Neural cell (in vitro differentiated cells): ENCODE data around the gene KLHL21. TPM values are rescaled to one million over a fixed set of nuclear protein-coding genes. Genes with fewer than 3 reads are reported as not detected.

ENCODE experiments used
- H2AFZ ChIP-seq: fragments of 200-600, 300-800 bp; sonication (generic), shearing (Covaris generic); 2 replicates; pipeline ENCODE4 v1.6.0; 2014; ENCODE audit warnings: low read depth, mild to moderate bottlenecking, antibody characterized with exemption, low read length, moderate library complexity
- H3F3A ChIP-seq: fragments of 200-600 bp; shearing (Covaris generic); 2 replicates; pipeline ENCODE4 v1.6.1; 2016; ENCODE audit warnings: mild to moderate bottlenecking, moderate library complexity, mixed read lengths, antibody characterized with exemption, low read length; ENCODE audit not compliant: insufficient read depth, poor library complexity, severe bottlenecking
- H3K27ac ChIP-seq: fragments of 200-600, 300-800 bp; sonication (generic), shearing (Covaris generic); 2 replicates; pipeline ENCODE4 v1.5.1; 2014; ENCODE audit warnings: mild to moderate bottlenecking, low read length, moderate library complexity
- H3K27me3 ChIP-seq: fragments of 300-800, 200-600 bp; sonication (generic), shearing (Covaris generic); 2 replicates; pipeline ENCODE4 v1.6.0; 2014; ENCODE audit warnings: mild to moderate bottlenecking, low read depth, low read length, moderate library complexity; ENCODE audit not compliant: insufficient read depth
- H3K36me3 ChIP-seq: fragments of 300-800, 200-600 bp; sonication (generic), shearing (Covaris generic); 2 replicates; pipeline ENCODE4 v1.5.1; 2014; ENCODE audit warnings: mild to moderate bottlenecking, antibody characterized with exemption, low read length, moderate library complexity; ENCODE audit not compliant: insufficient read depth
- H3K4me2 ChIP-seq: fragments of 300-800, 200-600 bp; sonication (generic), shearing (Covaris generic); 2 replicates; pipeline ENCODE4 v1.6.0; 2014; ENCODE audit warnings: mild to moderate bottlenecking, low read length
- H3K4me3 ChIP-seq: fragments of 300-800, 200-600 bp; sonication (generic), shearing (Covaris generic); 2 replicates; pipeline ENCODE4 v1.5.1; 2014; ENCODE audit warnings: mild to moderate bottlenecking, low read length, moderate library complexity
- H3K79me2 ChIP-seq: fragments of 200-600 bp; shearing (Covaris generic); replicated peaks from 2 replicates; pipeline ENCODE4 v1.6.0; 2014; ENCODE audit warnings: mild to moderate bottlenecking, low read length, moderate library complexity; ENCODE audit not compliant: insufficient read depth
- H3K9ac ChIP-seq: fragments of 300-800, 200-600 bp; sonication (generic), shearing (Covaris generic); 2 replicates; pipeline ENCODE4 v1.6.1; 2016; ENCODE audit warnings: mild to moderate bottlenecking, low read length, mixed read lengths
- H3K9me2 ChIP-seq: fragments of 200-600 bp; shearing (Covaris generic); 2 replicates; pipeline ENCODE4 v1.6.1; 2016; ENCODE audit warnings: mild to moderate bottlenecking, low read length, mixed read lengths; ENCODE audit not compliant: insufficient read depth
- H3K9me3 ChIP-seq: fragments of 200-600, 300-800 bp; sonication (generic), shearing (Covaris generic); 2 replicates; pipeline ENCODE4 v1.6.1; 2016; ENCODE audit warnings: mild to moderate bottlenecking, mixed run types, low read length, moderate library complexity, mixed read lengths
- H4K20me1 ChIP-seq: fragments of 200-600 bp; shearing (Covaris generic); 2 replicates; pipeline ENCODE4 v1.6.1; 2016; ENCODE audit warnings: mild to moderate bottlenecking, mixed run types; ENCODE audit not compliant: insufficient read depth
- EP300 ChIP-seq: fragments of 450-650 bp; conservative IDR thresholded peaks from 2 replicates; pipeline ENCODE4 v1.6.1; 2014; ENCODE audit warnings: antibody characterized with exemption, mild to moderate bottlenecking, moderate library complexity; ENCODE audit not compliant: poor library complexity, severe bottlenecking
- EZH2 ChIP-seq: fragments of 200-600, 300-800 bp; shearing (Covaris generic), sonication (generic); IDR thresholded peaks from 2 replicates; pipeline ENCODE4 v1.6.1; 2014; ENCODE audit warnings: antibody characterized with exemption, low read length, borderline replicate concordance, mild to moderate bottlenecking; ENCODE audit not compliant: insufficient read depth, poor library complexity, severe bottlenecking
- MXI1 ChIP-seq: fragments of 450-650 bp; conservative IDR thresholded peaks from 2 replicates; pipeline ENCODE4 v1.6.1; 2014; ENCODE audit warnings: antibody characterized with exemption, mild to moderate bottlenecking; ENCODE audit not compliant: poor library complexity, severe bottlenecking
- POLR2AphosphoS5 ChIP-seq: IDR thresholded peaks from 2 replicates; pipeline ENCODE4 v1.6.1; 2012
- RAD21 ChIP-seq: fragments of 450-650 bp; conservative IDR thresholded peaks from 2 replicates; pipeline ENCODE4 v1.6.1; 2014; ENCODE audit warnings: antibody characterized with exemption, mild to moderate bottlenecking, moderate library complexity
- SMC3 ChIP-seq: fragments of 450-650 bp; conservative IDR thresholded peaks from 2 replicates; pipeline ENCODE4 v1.6.1; 2014; ENCODE audit warnings: antibody characterized with exemption, mild to moderate bottlenecking, moderate library complexity; ENCODE audit not compliant: poor library complexity
- TAF1 ChIP-seq: IDR thresholded peaks from 2 replicates; pipeline ENCODE4 v1.6.1; 2012; ENCODE audit warnings: low read depth
- polyA plus RNA-seq: library from polyadenylated mRNA; depleted of rRNA; stranded (reverse); fragments of >200 nt; gene quantifications from 2 replicates; pipeline ENCODE4 v1.2.3, GENCODE V29; 2014
- TF ChIP-seq, protein P1 (sequence below): IDR thresholded peaks from 2 replicates; pipeline ENCODE4 v1.6.1; 2012; ENCODE audit warnings: borderline replicate concordance
- TF ChIP-seq, protein P2 (sequence below): fragments of 450-650 bp; IDR thresholded peaks from 2 replicates; pipeline ENCODE4 v1.5.1; 2014; ENCODE audit warnings: antibody characterized with exemption, mild to moderate bottlenecking, moderate library complexity; ENCODE audit not compliant: poor library complexity, severe bottlenecking

The KLHL21 gene
- polyA plus RNA-seq, 1 donor from 2014 or later, result 8.4 TPM

DNA sequence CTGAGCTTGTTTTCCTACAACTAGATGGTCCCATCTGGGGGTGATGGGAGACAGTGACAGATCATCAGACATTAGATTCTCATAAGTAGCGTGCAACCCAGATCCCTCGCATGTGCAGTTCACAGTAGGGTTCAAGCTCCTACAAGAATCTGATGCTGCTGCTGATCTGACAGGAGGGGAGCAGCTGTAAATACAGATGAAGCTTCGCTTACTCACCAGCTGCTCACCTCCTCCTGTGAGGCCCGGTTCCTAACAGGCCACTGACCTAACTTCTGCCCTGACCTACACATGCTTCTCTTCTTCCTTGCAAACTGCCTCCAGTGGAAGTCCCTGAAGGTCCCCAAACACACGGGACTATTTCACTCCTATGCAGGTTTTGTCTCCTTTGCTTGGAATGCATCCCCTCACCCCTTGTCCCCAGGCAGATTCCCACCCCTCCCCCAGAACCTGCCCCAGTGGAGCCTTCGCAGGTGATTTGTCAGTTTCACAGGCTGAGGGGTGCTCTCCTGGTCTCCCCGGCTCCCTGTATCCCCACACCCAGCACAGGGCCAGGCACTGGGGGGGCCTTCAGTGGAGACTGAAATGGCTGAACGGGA lies 28.5 kb downstream of the KLHL21 start:
- H3K27ac ChIP-seq, result no peak overlapping the region

DNA sequence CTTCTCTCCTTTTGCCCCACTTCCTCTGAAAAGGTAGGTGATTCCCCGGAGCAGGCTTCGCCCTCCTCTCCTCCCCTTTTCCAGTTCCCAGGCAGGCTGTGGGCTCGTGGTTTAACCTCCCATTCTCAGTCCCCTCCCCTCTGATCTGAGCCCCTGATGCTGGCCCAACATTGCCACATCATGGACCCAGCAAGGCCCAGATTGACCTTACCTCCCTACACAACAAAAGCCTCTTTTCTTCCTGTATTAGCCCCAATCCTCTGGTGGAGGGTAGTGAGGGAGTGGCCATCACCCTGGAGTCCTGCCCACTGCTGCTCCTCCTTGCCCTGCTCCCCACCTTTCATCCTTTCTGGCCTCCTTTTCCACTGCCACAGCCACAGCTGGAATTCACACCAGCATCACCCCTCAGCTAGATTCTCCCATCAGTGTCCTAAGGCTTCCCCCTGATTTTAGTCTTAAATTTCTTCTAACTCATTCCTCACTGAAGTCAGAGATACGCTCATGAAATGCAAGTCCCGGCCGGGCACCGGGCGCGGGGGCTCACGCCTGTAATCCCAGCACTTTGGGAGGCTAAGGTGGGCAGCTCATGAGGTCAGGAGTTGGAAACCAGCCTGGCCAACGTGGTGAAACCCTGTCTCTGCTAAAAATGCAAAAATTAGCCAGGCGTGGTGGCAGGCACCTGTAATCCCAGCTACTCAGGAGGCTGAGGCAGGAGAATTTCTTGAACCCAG lies 29.9 kb downstream of the KLHL21 start:
- Histone ChIP-seq H3K9ac (no peak overlapping the region), H3K36me3 (no peaks in the 10 kb centered on the region), H3F3A (no peaks in the 10 kb centered on the region), H4K20me1 (no peaks in the 10 kb centered on the region), H3K27ac (no peak overlapping the region), H3K27me3 (no peaks in the 10 kb centered on the region), H3K9me3 (no peaks in the 10 kb centered on the region), H3K4me3 (no peak overlapping the region), H3K79me2 (no peaks in the 10 kb centered on the region), H3K9me2 (no peaks in the 10 kb centered on the region), H3K4me2 (no peak overlapping the region), H2AFZ (no peak overlapping the region)
- TF ChIP-seq TAF1 (no peak), EZH2 (no peak), EP300 (no peak), MXI1 (no peak), POLR2AphosphoS5 (no peak)

More for the DNA sequence above, 28.5 kb downstream of the KLHL21 start:
- no peak overlapping the region for H3K9ac ChIP-seq
- H3K36me3 ChIP-seq, result no peaks in the 10 kb centered on the region
- no peak overlapping the region for H3K4me2 ChIP-seq
- no peaks in the 10 kb centered on the region for H3K9me3 ChIP-seq
- no peaks in the 10 kb centered on the region for H3F3A ChIP-seq
- H3K79me2 ChIP-seq, result no peaks in the 10 kb centered on the region
- no peaks in the 10 kb centered on the region for H3K9me2 ChIP-seq
- no peaks in the 10 kb centered on the region for H3K27me3 ChIP-seq
- H3K4me3 ChIP-seq, result no peak overlapping the region
- TF ChIP-seq EP300, result no peak
- no peak for TF ChIP-seq SMC3
- TF ChIP-seq, protein P1, sequence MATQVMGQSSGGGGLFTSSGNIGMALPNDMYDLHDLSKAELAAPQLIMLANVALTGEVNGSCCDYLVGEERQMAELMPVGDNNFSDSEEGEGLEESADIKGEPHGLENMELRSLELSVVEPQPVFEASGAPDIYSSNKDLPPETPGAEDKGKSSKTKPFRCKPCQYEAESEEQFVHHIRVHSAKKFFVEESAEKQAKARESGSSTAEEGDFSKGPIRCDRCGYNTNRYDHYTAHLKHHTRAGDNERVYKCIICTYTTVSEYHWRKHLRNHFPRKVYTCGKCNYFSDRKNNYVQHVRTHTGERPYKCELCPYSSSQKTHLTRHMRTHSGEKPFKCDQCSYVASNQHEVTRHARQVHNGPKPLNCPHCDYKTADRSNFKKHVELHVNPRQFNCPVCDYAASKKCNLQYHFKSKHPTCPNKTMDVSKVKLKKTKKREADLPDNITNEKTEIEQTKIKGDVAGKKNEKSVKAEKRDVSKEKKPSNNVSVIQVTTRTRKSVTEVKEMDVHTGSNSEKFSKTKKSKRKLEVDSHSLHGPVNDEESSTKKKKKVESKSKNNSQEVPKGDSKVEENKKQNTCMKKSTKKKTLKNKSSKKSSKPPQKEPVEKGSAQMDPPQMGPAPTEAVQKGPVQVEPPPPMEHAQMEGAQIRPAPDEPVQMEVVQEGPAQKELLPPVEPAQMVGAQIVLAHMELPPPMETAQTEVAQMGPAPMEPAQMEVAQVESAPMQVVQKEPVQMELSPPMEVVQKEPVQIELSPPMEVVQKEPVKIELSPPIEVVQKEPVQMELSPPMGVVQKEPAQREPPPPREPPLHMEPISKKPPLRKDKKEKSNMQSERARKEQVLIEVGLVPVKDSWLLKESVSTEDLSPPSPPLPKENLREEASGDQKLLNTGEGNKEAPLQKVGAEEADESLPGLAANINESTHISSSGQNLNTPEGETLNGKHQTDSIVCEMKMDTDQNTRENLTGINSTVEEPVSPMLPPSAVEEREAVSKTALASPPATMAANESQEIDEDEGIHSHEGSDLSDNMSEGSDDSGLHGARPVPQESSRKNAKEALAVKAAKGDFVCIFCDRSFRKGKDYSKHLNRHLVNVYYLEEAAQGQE, result no peak
- no peak overlapping the region for H2AFZ ChIP-seq
- H4K20me1 ChIP-seq, result no peaks in the 10 kb centered on the region

DNA sequence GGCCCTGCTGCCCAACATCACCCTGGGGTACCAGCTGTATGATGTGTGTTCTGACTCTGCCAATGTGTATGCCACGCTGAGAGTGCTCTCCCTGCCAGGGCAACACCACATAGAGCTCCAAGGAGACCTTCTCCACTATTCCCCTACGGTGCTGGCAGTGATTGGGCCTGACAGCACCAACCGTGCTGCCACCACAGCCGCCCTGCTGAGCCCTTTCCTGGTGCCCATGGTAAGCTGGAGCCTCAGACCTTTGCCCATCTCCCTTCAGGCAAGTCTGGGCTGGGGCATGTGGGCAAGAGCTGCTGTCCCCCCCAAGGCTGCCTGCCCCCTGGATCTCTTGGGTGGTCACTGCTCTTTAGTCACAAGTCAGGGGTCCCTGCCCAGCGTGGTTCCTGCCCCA lies 31.7 kb downstream of the KLHL21 start:
- Histone ChIP-seq H3K27me3 (no peaks in the 10 kb centered on the region), H3K36me3 (no peaks in the 10 kb centered on the region), H3K4me3 (no peak overlapping the region), H3K9me2 (no peaks in the 10 kb centered on the region), H3K9ac (no peak overlapping the region), H3K79me2 (no peaks in the 10 kb centered on the region), H3F3A (no peaks in the 10 kb centered on the region), H3K9me3 (no peaks in the 10 kb centered on the region), H4K20me1 (no peaks in the 10 kb centered on the region), H3K4me2 (no peak overlapping the region), H2AFZ (no peak overlapping the region), H3K27ac (no peak overlapping the region)
- TF ChIP-seq MXI1 (no peak), POLR2AphosphoS5 (no peak), SMC3 (no peak), TAF1 (no peak), EZH2 (no peak), RAD21 (no peak)
- TF ChIP-seq, protein P2, sequence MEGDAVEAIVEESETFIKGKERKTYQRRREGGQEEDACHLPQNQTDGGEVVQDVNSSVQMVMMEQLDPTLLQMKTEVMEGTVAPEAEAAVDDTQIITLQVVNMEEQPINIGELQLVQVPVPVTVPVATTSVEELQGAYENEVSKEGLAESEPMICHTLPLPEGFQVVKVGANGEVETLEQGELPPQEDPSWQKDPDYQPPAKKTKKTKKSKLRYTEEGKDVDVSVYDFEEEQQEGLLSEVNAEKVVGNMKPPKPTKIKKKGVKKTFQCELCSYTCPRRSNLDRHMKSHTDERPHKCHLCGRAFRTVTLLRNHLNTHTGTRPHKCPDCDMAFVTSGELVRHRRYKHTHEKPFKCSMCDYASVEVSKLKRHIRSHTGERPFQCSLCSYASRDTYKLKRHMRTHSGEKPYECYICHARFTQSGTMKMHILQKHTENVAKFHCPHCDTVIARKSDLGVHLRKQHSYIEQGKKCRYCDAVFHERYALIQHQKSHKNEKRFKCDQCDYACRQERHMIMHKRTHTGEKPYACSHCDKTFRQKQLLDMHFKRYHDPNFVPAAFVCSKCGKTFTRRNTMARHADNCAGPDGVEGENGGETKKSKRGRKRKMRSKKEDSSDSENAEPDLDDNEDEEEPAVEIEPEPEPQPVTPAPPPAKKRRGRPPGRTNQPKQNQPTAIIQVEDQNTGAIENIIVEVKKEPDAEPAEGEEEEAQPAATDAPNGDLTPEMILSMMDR, result no peak
- TF ChIP-seq, protein P1, result no peak
